HG02840 (cell line): ENCODE measurements around the gene DTD1.
A peak's percentile ranks its signal among the peaks of the same experiment; 100 is the strongest.

ENCODE experiments used
- ATAC-seq: cut with Tn5 transposase; IDR thresholded peaks from one replicate; pipeline ENCODE4 v1.9.1; 2021; ENCODE audit warnings: mild to moderate bottlenecking, moderate library complexity, moderate number of reproducible peaks; ENCODE audit not compliant: unreplicated experiment, low FRiP score

DTD1 gene

DNA sequence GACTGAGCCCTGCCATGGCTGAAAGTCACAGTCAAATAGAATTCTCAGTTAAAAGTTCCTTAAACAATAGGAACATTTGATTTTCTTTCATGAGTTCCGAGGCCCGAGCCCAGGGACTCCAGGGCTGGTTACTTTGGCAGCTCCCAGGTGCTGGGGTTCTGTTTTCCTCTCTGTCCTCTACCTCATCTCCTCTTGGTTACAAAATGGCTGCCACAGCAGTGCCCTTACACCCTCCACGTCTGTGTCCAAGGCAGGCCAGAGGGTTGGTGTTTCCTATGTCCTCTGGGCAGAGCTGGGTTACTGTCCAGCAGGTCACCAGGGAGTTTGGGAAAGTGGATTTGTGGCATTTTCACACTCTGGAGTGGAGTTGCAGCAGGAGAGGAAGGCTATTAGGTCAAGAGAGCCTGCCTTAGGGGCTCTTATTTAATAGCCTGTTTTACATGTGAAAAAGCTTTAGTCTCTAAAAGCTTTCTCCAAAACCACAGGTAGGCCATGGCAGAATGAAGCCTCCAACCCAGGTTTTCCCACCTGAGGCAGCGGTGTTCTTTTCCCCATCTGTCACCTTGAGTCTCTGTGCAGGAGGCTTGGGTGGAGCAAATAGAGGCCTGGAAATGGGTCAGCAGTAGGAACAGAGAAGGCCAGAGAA lies 111.0 kb downstream of the DTD1 start:
- ATAC-seq, result no peak

DNA sequence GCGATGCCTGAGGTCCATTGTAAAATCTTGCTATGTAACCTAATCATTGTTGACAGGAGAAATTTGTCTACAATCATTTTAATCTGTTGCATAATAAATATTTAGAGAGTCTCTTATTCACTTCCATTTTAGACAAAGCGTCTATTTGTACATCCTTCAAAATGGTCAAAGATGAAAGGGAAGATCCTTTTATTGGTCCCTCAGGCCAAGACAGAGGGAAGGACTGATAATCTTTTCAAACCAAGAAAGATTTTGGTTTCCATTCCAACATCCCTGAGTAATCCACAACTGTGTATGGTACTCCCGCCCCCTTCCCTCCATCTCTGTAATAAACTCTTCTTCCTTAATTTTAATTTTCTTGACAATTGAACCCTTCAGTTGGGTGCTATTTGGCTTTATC lies 114.1 kb downstream of the DTD1 start:
- ATAC-seq, result no peak

GRCh38 chr20:18702736-18703135 lies 114.9 kb downstream of the DTD1 start:
- no peak for ATAC-seq

DNA sequence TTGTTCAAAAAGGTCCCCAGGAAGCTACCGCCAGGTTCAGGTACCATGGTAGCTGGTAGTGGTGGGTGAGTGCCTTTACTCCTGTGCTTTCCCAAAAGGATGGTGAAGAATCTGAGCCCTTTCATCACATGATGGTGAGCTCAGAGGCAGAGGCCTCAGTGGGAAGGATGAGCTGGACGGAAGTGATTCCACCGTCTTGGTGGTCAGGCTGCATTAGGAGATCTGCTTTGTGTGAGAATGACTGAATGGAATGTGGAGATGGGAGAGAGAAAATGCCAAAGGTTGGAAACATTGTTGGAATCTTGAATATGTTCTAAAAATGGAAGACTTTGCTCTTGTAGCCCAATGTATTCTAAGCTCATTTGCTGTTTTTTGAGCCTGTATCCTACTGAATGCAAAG lies 117.6 kb downstream of the DTD1 start:
- no peak for ATAC-seq

- no peak for ATAC-seq
Measured at GRCh38 chr20:18705910-18706309, 118.1 kb downstream of the DTD1 start.

GRCh38 chr20:18712131-18712530 lies 124.3 kb downstream of the DTD1 start:
- ATAC-seq, result no peak

GRCh38 chr20:18712882-18713281 lies 125.0 kb downstream of the DTD1 start:
- no peak for ATAC-seq

GRCh38 chr20:18715564-18715963 lies 127.7 kb downstream of the DTD1 start:
- ATAC-seq, result no peak

DNA sequence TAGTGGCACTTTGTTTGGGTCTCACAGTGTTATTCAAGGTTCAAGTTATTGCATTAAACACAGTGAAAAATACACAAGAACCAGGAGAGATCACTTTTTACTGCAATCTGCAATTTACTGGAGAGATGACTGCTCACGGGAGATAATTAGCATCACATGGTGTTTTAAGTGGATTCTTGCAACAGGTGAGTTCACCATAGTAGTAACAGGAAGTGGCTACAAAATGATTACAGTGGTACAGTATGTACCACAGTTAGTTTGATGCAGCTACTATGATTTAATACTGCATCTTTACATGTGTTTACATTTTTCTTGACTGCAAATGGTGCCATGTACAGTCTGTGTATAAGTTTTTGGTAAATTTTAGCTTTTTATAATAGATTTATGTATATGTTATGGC lies 129.2 kb downstream of the DTD1 start:
- ATAC-seq, result no peak

GRCh38 chr20:18718129-18718528 lies 130.3 kb downstream of the DTD1 start:
- ATAC-seq, result no peak

DNA sequence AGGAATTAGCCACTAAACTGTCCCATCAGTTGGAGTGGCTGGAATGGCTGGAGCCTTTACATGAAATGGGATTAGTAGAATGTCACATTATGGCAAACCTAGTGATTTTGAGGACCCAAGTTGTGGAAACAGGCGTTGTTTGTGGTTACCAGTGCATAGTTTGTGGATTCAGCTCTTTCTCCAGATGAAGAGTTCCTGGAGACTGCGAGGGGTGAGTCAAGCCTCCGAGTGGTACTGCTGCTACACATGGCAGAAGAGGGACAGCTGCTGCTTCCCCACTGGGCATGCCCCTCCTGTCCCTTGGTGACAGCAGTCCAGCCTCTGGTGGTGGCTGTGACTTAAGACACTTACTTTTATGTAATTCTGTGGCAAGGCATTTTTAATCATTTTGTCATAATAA lies 131.6 kb downstream of the DTD1 start:
- ATAC-seq, result no peak

DNA sequence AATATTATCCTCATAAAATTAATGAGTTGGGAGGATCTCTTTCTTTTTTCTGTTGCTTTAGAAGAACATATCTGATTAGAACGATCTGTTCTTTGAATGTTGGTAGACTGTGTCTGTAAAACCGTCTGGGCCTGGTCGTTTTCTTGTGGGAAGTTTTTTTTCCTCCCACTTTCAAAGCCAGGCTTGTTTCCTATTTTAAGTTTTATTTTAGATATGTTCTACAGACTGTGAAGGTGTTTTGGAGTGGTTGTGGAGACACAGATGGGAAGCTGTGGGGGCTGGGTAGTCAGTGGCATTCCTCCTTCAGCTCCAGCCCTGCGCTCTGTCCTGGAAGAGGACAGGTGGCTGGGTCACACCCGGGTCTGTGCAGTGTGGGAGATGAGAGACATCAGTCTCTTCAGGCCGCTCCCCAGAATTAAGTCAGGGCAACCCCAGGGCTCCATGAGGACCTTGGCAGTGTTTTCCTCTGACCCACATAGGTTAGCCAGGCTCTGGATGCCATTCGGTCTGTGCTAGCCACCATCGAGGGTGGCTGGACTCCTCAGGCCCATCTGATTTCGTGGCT lies 133.8 kb downstream of the DTD1 start:
- ATAC-seq, result no peak

GRCh38 chr20:18722371-18722770 lies 134.5 kb downstream of the DTD1 start:
- ATAC-seq, result no peak

- ATAC-seq, result no peak
Measured at GRCh38 chr20:18724077-18724476, 136.2 kb downstream of the DTD1 start.

- no peak for ATAC-seq
Measured at GRCh38 chr20:18724788-18725464, 137.1 kb downstream of the DTD1 start.

GRCh38 chr20:18727032-18727508 lies 139.2 kb downstream of the DTD1 start:
- ATAC-seq, result no peak

DNA sequence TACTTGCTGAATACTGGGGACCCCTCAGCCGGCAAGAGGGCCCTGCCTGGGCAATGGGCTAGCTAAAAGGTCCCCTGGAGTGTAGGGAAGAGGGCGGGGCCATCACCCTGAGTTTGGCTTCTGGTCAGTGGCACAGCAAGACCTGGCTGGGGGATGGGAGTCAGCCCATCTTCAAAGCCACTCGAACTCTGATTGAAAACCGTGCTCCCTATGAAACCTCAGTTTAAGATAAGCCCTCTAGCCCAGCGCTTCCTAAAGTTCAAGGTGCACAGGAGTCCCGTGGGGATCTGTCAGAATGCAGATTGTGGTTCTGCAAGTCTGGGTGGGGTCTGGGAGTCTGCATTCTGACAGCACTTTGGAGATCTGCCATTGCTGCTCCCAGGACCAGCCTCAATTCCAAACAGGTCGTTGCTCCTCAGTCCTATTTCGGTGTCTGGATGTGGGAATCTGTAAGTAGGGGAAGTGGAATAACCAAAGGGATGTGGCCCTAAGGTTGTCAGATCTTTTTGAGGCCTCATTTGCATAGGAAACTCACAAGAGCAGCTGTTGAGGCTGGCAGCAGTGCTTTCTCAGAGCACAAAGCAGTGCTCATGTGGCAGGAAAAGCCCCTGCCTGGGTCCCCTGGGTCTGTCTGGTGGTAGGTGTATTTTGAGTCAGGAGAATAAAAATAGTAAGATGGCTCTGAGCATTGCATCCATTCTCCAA lies 140.5 kb downstream of the DTD1 start:
- ATAC-seq, result peak; percentile 95

GRCh38 chr20:18728870-18729224 lies 141.0 kb downstream of the DTD1 start:
- peak; percentile 48 for ATAC-seq

GRCh38 chr20:18729231-18729825 lies 141.5 kb downstream of the DTD1 start:
- ATAC-seq, result no peak

GRCh38 chr20:18731940-18732339 lies 144.1 kb downstream of the DTD1 start:
- no peak for ATAC-seq
